GM19455 (cell line): ENCODE data around the gene NCAPD3.

Experiments
- ATAC-seq: cut with Tn5 transposase; IDR thresholded peaks from one replicate; pipeline ENCODE4 v1.9.1; 2021; ENCODE audit not compliant: unreplicated experiment

The NCAPD3 gene

DNA sequence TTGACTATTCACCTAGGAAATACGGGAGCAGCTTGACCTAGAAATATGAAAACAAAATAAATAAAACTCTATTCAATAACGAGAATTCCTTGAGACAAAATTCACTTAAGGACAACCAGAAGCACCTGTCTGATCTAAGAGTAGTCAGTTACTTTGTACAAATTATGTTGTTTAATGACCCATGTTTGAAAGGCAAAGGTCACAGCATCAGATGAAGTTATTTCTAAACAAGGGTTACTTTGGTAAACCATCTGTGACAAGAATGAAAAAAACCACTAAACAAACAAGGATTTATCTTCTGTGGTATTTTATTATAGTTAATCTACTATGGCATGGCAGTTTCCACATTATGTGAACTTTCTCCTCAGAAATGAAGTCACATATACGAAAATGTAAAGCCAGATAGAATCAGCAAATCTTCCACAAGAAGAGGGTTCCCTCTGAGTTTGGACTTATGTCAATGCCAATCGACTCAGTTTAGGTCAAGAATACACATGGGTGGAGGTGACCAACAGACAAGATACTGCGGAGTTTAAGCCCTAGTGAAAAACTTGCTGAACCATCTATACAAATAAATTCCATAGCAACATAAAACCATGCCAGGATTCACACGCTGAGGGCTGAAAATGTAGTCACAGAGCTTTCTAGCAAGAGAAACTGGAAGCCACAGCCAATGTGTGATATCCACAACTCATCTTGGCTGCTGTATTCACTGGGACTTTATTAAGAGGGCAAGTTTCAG lies 53.4 kb downstream of the NCAPD3 start:
- ATAC-seq: no peak

DNA sequence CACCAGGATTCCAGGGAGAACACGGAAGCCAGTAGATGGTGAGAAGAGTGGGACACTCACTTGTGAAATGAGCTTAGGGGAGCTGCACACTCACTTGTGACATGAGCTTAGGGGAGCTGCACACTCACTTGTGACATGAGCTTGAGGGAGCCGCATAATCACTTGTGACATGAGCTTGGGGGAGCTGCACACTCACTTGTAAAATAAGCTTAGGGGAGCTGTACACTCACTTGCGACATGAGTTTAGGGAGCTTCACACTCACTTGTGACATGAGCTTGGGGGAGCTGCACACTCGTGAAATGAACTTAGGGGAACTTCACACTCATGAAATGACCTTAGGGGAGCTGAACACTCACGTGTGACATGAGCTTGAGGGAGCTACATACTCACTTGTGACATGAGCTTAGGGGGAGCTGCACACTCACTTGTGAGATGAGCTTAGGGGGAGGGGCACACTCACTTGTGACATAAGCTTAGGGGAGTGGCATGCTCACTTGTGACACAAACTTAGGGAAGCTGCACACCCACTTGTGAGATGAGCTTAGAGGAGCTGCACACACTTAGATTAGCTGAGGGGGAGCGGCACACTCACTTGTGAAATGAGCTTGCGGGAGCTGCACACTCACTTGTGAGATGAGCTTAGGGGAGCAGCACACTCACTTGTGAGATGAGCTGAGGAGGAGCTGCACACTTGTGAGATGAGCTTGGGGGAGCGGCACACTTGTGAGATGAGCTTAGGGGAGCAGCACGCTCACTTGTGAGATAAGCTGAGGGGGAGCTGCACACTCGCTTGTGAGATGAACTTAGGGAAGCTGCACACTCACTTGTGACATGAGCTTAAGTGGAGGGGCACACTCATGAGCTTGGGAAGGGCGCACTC lies 59.0 kb downstream of the NCAPD3 start:
- ATAC-seq: no peak

- no peak for ATAC-seq
Measured at GRCh38 chr11:134159652-134160051, 64.1 kb downstream of the NCAPD3 start.

GRCh38 chr11:134158023-134158422 lies 65.7 kb downstream of the NCAPD3 start:
- no peak for ATAC-seq

- ATAC-seq: no peak
Measured at GRCh38 chr11:134157451-134157850, 66.3 kb downstream of the NCAPD3 start.

- no peak for ATAC-seq
Measured at GRCh38 chr11:134155946-134156865, 67.6 kb downstream of the NCAPD3 start.

GRCh38 chr11:134155456-134155855 lies 68.3 kb downstream of the NCAPD3 start:
- ATAC-seq: no peak

- ATAC-seq: no peak
Measured at GRCh38 chr11:134154441-134154840, 69.3 kb downstream of the NCAPD3 start.

DNA sequence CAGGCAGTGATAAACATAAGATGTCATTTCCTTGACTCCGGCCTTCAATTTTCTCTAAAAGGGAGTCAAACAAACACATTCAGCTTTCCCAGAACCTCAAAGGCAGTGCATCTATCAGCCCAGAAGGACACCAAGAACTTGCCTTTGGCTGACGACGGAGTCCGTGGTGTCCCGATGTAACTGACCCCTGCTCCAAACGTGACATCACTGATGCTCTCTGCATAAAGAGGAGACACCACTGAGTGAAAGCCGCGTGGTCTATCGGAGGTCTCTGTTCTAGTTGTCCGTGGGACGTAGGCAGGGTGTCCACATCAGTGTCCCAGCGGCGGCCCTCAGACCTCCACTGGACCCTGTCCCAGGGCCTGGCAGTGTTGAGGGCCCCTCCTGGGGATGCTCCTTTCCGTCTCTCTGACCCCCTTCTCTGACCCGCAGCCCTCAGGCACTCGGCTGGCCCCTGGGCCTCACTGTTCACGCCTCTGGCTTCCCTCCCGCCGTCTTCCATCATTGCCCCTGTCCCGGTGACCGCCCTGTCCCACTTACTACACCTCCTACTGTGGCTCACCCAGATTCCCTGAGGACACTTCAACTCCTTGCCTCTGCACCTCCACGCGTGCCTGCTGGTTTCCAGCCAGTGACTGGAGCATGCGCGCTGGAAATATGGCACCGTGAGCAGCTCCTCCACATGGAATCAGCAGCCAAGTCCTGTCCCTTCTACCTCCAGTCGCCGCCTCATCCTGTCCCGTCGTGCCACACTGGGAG lies 70.4 kb downstream of the NCAPD3 start:
- no peak for ATAC-seq

DNA sequence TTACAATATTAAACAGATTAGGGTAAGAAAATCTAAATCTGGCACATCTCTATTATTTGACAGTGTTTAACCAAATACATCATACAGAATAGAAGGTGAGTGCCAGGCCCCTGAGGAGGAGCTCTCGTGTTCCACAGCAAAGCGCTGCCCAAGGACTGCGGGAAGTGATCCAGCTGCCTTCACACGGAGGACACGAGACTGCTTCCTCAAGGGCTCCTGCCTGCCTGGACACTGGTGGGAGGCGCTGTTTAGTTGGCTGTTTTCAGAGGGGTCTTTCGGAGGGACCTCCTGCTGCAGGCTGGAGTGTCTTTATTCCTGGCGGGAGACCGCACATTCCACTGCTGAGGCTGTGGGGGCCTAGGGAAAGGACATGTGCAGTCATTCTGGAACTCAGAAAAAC lies 71.1 kb downstream of the NCAPD3 start:
- ATAC-seq: no peak

GRCh38 chr11:134151083-134151747 lies 72.6 kb downstream of the NCAPD3 start:
- no peak for ATAC-seq

DNA sequence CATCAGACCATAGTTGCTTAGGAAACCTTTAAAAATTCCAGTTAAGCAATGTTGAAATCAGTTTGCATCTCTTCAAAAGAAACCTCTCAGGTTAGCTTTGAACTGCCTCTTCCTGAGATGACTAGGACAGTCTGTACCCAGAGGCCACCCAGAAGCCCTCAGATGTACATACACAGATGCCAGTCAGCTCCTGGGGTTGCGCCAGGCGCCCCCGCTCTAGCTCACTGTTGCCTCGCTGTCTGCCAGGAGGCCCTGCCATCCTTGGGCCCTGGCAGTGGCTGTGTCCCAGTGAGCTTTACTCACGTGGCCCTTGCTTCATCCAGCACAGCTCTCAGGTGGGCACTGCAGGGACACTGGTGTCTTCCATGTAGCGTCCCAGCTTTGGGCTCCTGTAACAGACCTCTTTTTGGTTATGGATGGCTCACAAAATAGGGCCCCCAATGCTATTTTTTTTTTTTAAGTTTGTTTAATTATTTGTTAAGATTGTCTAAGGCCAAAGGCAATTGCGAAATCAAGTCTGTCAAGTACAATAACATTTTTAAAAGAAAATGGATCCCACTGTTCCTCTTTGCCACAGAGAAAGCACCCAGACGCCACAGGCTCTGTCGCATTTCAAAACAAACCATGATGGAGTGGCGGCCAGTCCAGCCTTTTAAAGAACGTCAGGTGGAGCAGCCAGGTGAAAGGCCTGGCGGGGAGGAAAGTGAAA lies 73.4 kb downstream of the NCAPD3 start:
- ATAC-seq: no peak

DNA sequence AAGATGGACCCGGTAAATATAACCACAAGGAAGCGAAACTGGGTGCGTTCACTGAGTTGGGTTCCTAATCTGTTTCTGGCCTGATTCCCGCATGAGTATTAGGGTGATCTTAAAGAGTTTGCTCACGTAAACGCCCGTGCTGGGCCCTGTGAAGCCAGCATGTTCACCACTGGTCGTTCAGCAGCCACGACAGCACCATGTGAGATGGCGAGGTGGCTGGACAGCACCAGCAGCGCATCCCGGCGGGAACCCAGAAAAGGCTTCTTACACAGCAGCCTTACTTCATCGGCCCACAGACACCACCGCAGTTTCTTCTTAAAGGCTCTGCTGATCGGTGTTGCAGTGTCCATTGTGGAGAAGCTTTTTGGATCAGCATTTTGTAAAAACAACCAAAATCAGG lies 74.4 kb downstream of the NCAPD3 start:
- ATAC-seq: no peak

DNA sequence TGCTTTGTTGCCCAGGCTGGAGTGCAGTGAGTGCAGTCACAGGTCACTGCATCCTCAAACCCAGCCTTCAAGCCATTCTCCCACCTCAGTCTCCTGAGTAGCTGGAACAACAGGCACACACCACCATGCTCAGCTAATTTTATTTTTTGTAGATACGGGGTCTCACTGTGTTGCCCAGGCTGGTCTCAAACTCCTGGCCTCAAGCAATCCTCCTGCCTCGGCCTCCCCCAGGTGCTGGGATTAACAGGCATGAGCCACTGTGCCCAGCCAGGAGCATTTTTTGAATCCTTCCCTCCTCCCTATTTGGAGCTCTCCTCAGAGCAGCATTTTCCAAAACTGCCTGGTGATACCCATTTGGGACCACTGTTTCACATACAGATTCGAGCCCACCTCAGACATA lies 77.2 kb downstream of the NCAPD3 start:
- no peak for ATAC-seq

- no peak for ATAC-seq
Measured at GRCh38 chr11:134145715-134146114, 78.1 kb downstream of the NCAPD3 start.

- no peak for ATAC-seq
Measured at GRCh38 chr11:134144744-134145143, 79.0 kb downstream of the NCAPD3 start.

GRCh38 chr11:134143801-134144200 lies 80.0 kb downstream of the NCAPD3 start:
- no peak for ATAC-seq

DNA sequence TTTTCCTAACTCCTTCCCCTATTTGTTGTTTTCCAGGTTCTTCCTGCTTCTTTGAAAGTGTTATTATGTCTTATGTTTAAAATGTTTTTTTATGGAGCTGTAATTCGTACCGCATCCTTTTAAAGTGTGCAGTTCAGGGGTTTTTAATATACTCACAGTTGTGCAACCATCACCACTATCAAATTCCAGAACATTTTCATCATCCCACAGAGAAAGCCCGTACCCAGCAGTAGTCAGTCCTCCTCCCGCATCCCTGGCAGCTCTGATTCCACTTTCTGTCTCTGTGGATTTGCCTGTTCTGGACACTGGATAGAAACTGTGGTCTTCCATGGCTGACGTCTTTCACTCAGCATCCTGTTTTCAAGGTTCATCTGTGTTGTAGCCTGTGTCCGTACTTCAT lies 81.2 kb downstream of the NCAPD3 start:
- ATAC-seq: no peak

GRCh38 chr11:134140961-134141490 lies 82.7 kb downstream of the NCAPD3 start:
- ATAC-seq: no peak
